HCT116 (cell line): ENCODE measurements around the gene ITIH3. TPM values are rescaled to one million over a fixed set of nuclear protein-coding genes. Genes with fewer than 3 reads are reported as not detected.

ENCODE experiments used
- ATAC-seq: fragments of 200-7000 bp; cut with Tn5 transposase; 2 replicates; pipeline ENCODE4 v1.9.1; 2020; ENCODE audit warnings: mild to moderate bottlenecking, moderate library complexity
- BruUV-seq: library from RNA; stranded (reverse); fragments of 400-500 nt; replicated peaks from 2 replicates; lab custom pipeline; 2021; lab: Mats Ljungman, UMichigan
- CTCF ChIA-PET: fragments of 300-600 bp; sonication (Branson Sonifier 250); formaldehyde crosslinking; loops from one replicate; lab custom pipeline; 2021; ENCODE audit warnings: antibody characterized with exemption; lab: Charles Lee
- POLR2A ChIA-PET: fragments of 300-600, 350-600 bp; sonication (Branson Sonifier 250); formaldehyde crosslinking; loops from one replicate; lab custom pipeline; 2021; ENCODE audit warnings: antibody characterized with exemption; lab: Charles Lee
- RAD21 ChIA-PET, 2 experiments: fragments of 300-600 bp; sonication (Branson Sonifier 250); formaldehyde crosslinking; loops; one replicate each; lab custom pipeline; 2023; ENCODE audit warnings: low total read pairs in 2 of 2; ENCODE audit not compliant: uncharacterized antibody in 2 of 2, unreplicated experiment in 2 of 2, low non-redundant PET in 1 of 2; lab: Charles Lee
- DNase-seq: peaks from one replicate; pipeline ENCODE4 v3.0.0-alpha.2; 2010; ENCODE audit warnings: low read depth, low spot score
- H2AFZ ChIP-seq: fragments of 200-600 bp; shearing (Covaris generic), sonication (generic); 2 replicates; pipeline ENCODE4 v1.6.1; 2017; ENCODE audit warnings: low read depth, mixed run types, mixed read lengths, antibody characterized with exemption, low read length; ENCODE audit not compliant: poor library complexity, severe bottlenecking
- H3K27ac ChIP-seq: 2 replicates; pipeline ENCODE4 v1.5.1; 2012; ENCODE audit warnings: low read depth, low read length
- H3K27me3 ChIP-seq: fragments of 200-600 bp; sonication (generic); 2 replicates; pipeline ENCODE4 v1.6.1; 2016; ENCODE audit warnings: mixed run types, low read length, mixed read lengths; ENCODE audit not compliant: insufficient read depth
- H3K36me3 ChIP-seq, 2 experiments: fragments of 200-500 bp in 1 of 2; fragments of 200-600 bp in 1 of 2; sonication (Bioruptor generic) in 1 of 2; sonication (generic) in 1 of 2; 2 replicates each; pipeline versions ENCODE4 v1.5.1 to v1.6.1; 2014 to 2016; ENCODE audit warnings: low read length in 2 of 2, inconsistent platforms in 1 of 2, mixed read lengths in 1 of 2, mixed run types in 1 of 2; ENCODE audit not compliant: insufficient read depth in 2 of 2, control insufficient read depth in 1 of 2
- H3K4me1 ChIP-seq, 2 experiments: fragments of 200-600 bp in 1 of 2; sonication (generic) in 1 of 2; 2 replicates each; pipeline versions ENCODE4 v1.5.1 to v1.6.1; 2012 to 2017; ENCODE audit warnings: low read length in 2 of 2, inconsistent platforms in 1 of 2, mild to moderate bottlenecking in 1 of 2, mixed read lengths in 1 of 2, mixed run types in 1 of 2, moderate library complexity in 1 of 2; ENCODE audit not compliant: insufficient read depth in 2 of 2, control insufficient read depth in 1 of 2
- H3K4me2 ChIP-seq: fragments of 200-600 bp; sonication (generic); 2 replicates; pipeline ENCODE4 v1.6.1; 2017; ENCODE audit warnings: mixed run types, low read length, mixed read lengths
- H3K4me3 ChIP-seq, 2 experiments: fragments of 200-600 bp in 1 of 2; sonication (generic) in 1 of 2; replicated peaks in 1 of 2; 2 replicates each; pipeline ENCODE4 v1.5.1; 2011 to 2016; ENCODE audit warnings: low read length in 2 of 2, control low read depth in 1 of 2, low read depth in 1 of 2, mild to moderate bottlenecking in 1 of 2, mixed read lengths in 1 of 2, mixed run types in 1 of 2
- H3K79me2 ChIP-seq: fragments of 200-600 bp; sonication (generic); 2 replicates; pipeline ENCODE4 v1.6.1; 2017; ENCODE audit warnings: mild to moderate bottlenecking, mixed run types, low read length, moderate library complexity, mixed read lengths; ENCODE audit not compliant: insufficient read depth
- H3K9ac ChIP-seq: fragments of 200-600 bp; sonication (generic); 2 replicates; pipeline ENCODE4 v1.6.1; 2016; ENCODE audit warnings: low read length, mixed read lengths
- H3K9me2 ChIP-seq: fragments of 200-600 bp; sonication (generic), shearing (Covaris generic); 2 replicates; pipeline ENCODE4 v1.6.1; 2017; ENCODE audit warnings: mixed run types, mild to moderate bottlenecking, moderate library complexity; ENCODE audit not compliant: insufficient read depth
- H3K9me3 ChIP-seq, 2 experiments: fragments of 200-500 bp in 1 of 2; fragments of 200-600 bp in 1 of 2; sonication (Bioruptor generic) in 1 of 2; sonication (generic) in 1 of 2; 2 replicates each; pipeline ENCODE4 v1.6.1; 2014 to 2017; ENCODE audit warnings: low read length in 2 of 2, mixed read lengths in 2 of 2, inconsistent platforms in 1 of 2, low read depth in 1 of 2, mild to moderate bottlenecking in 1 of 2, mixed run types in 1 of 2, moderate library complexity in 1 of 2; ENCODE audit not compliant: control insufficient read depth in 1 of 2, insufficient read depth in 1 of 2
- H4K20me1 ChIP-seq: fragments of 200-600 bp; sonication (generic), shearing (Covaris generic); 2 replicates; pipeline ENCODE4 v1.6.1; 2017; ENCODE audit warnings: mixed run types, mild to moderate bottlenecking, moderate library complexity; ENCODE audit not compliant: insufficient read depth
- CBX3 ChIP-seq: IDR thresholded peaks from 2 replicates; pipeline ENCODE4 v1.6.1; 2012; ENCODE audit warnings: low read depth
- CEBPB ChIP-seq: IDR thresholded peaks from 2 replicates; pipeline ENCODE4 v1.6.1; 2012; ENCODE audit warnings: low read depth
- EGR1 ChIP-seq: IDR thresholded peaks from 2 replicates; pipeline ENCODE4 v1.6.1; 2012; ENCODE audit warnings: low read depth
- EZH2 ChIP-seq: fragments of 200-600 bp; sonication (generic); IDR thresholded peaks from 2 replicates; pipeline ENCODE4 v1.6.1; 2017; ENCODE audit warnings: antibody characterized with exemption, mixed run types
- EZH2phosphoT487 ChIP-seq: fragments of 200-600 bp; IDR thresholded peaks from 2 replicates; pipeline ENCODE4 v1.6.1; 2018; ENCODE audit warnings: antibody characterized with exemption, borderline replicate concordance
- JUND ChIP-seq: IDR thresholded peaks from 2 replicates; pipeline ENCODE4 v1.6.1; 2012
- POLR2A ChIP-seq: IDR thresholded peaks from 2 replicates; pipeline ENCODE4 v1.7.0; 2011; ENCODE audit warnings: borderline replicate concordance; ENCODE audit not compliant: insufficient read depth, insufficient read length; ENCODE audit errors: extremely low read depth
- SP1 ChIP-seq: IDR thresholded peaks from 2 replicates; pipeline ENCODE4 v1.6.1; 2012; ENCODE audit warnings: low read depth
- intact Hi-C: fragments of 100-400 bp; cut with micrococcal nuclease; formaldehyde crosslinking; loops from 2 replicates; pipeline ENCODE4 v1.10.0; 2022
- total RNA-seq: library from RNA; stranded (reverse); gene quantifications from one replicate; pipeline ENCODE4 v1.2.1, GENCODE V29; 2021; ENCODE audit not compliant: unreplicated experiment
- TF ChIP-seq, protein P1 (sequence below): IDR thresholded peaks from 2 replicates; pipeline ENCODE4 v1.6.1; 2012
- TF ChIP-seq, protein P2 (sequence below): IDR thresholded peaks from 2 replicates; pipeline ENCODE4 v1.6.1; 2011; ENCODE audit warnings: mild to moderate bottlenecking, low read length, moderate library complexity; ENCODE audit not compliant: insufficient replicate concordance; ENCODE audit errors: extremely low read depth

ITIH3 gene
- total RNA-seq, 1 experiment from 2014 or later, result 0.44 TPM

DNA sequence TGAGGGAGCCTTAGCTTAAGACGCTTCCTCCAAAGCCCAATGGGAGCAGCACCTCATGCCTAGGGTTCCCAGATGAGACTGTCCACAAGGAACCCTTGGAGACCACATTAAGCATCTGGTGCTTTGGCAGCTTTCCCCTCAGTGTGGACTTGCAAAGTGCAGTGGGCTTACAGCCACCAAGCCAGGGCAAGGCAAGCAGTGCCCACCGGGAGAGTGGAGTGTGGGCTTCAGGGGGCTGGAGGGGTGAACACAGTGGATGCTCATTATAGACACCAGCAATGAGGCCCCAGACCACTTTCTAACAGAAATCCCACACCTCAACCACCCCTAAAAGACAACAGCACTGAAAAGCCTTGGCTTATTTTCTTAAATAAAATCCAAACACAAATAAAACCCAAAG is 49.3 kb downstream of the ITIH3 start:
- Histone ChIP-seq H3K4me1 (no peaks in the 10 kb centered on the region), H3K27ac (no peak overlapping the region), H3K36me3 (no peaks in the 10 kb centered on the region), H3K79me2 (no peaks in the 10 kb centered on the region), H4K20me1 (no peaks in the 10 kb centered on the region), H2AFZ (no peak overlapping the region), H3K9me3 (no peaks in the 10 kb centered on the region), H3K27me3 (no peaks in the 10 kb centered on the region), H3K9me2 (no peaks in the 10 kb centered on the region), H3K9ac (no peak overlapping the region), H3K4me3 (no peak overlapping the region), H3K4me2 (no peak overlapping the region)
- TF ChIP-seq, protein P1, sequence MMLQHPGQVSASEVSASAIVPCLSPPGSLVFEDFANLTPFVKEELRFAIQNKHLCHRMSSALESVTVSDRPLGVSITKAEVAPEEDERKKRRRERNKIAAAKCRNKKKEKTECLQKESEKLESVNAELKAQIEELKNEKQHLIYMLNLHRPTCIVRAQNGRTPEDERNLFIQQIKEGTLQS, result no peak
- TF ChIP-seq EZH2 (no peak), CEBPB (no peak), EGR1 (no peak), EZH2phosphoT487 (no peak), JUND (no peak), POLR2A (no peak), SP1 (no peak), CBX3 (no peak)
- TF ChIP-seq, protein P2, sequence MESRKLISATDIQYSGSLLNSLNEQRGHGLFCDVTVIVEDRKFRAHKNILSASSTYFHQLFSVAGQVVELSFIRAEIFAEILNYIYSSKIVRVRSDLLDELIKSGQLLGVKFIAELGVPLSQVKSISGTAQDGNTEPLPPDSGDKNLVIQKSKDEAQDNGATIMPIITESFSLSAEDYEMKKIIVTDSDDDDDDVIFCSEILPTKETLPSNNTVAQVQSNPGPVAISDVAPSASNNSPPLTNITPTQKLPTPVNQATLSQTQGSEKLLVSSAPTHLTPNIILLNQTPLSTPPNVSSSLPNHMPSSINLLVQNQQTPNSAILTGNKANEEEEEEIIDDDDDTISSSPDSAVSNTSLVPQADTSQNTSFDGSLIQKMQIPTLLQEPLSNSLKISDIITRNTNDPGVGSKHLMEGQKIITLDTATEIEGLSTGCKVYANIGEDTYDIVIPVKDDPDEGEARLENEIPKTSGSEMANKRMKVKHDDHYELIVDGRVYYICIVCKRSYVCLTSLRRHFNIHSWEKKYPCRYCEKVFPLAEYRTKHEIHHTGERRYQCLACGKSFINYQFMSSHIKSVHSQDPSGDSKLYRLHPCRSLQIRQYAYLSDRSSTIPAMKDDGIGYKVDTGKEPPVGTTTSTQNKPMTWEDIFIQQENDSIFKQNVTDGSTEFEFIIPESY, result no peak
- ChIA-PET POLR2A (no interaction called here), CTCF (interaction anchor here (1.0 kb wide), 1 partner anchor 10 kb away, joined by 3 read pairs; no protein-coding TSS in a partner anchor), RAD21 (no interaction called here)
- BruUV-seq, result no TSS peak
- intact Hi-C loops, result no loop called here
- DNase-seq (no peak), ATAC-seq (no peak)
